ENCODE measurements around the gene IGF2BP1.
"Not testable (repeated sequence)": the region's sequence is repeated elsewhere in the genome, so short reads cannot be mapped to it uniquely, and the experiment has no call there.

Gene IGF2BP1

DNA sequence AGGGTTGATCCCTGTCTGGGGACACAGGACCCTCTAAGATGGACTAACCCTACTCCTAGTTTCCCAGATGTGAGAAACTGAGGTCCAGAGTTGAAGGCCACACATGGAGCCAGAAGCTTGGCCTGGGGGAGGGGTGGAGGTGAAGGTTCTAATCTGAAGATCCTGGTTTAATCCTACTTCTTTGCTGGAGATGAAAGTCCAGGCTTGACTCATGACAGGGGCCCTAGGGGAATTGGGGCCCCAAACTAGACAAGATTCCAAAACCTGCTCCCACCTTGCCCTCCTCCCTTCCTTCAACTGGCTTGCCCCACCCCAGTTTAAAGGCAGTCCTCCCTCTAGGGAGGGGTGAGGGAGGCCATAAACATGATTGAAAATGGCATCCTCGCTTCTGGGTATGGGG lies 21.6 kb downstream of the IGF2BP1 start:
- no peak for DNase-seq (ENCODE audit: low read depth in 2 of 2)

DNA sequence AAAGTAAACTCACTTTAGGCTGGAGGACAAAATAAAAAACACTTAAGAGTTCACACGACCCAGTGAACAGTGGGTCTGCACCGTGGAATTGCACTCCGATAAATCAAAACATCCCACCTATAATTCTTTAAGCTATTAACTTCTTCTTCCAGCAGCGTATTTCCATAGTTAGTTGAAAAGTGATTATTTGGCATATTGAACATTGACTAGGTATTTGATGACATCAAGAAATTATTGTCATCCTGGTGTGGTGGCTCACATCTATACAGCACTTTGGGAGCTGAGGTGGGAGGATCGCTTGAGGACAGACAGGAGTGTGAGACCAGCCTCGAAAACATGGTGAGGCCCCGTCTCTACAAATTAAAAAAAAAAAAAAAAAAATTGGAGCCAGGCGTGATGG lies 23.4 kb downstream of the IGF2BP1 start:
- DNase-seq (ENCODE audit: low read depth in 2 of 2) = no peak

DNA sequence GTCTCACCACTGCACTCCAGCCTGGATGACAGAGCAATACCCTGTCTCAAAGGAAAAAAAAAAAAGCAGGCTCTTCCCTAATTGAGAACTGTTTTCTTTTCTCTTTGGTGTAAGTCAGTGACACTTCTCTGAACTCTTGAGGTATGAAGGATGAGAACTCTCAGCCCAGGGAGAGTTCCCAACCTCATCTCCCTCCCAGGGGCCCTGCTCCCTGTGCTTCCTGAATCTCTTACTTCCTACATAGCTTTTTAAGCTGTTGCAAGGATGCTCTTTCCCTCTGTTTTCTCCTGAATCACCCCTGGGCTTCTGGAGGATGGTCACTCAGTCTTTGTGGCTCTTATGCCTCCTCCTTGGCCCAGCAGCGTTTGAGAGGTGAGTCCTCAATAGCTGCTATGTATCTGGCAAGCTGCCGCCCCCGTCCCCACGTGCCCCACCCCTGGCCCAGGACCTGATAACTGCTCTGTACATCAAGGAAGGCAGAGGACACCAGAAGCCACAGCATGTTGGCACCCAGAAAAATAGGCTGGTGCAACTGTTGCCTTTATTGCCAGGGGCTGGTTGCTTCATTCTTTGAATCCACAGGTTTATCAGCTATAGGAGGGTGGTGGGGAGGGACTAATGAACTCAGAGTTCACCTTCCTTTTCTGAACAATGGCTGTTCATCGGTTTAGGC lies 24.0 kb downstream of the IGF2BP1 start:
- DNase-seq (ENCODE audit: low read depth in 2 of 2) = no peak

DNA sequence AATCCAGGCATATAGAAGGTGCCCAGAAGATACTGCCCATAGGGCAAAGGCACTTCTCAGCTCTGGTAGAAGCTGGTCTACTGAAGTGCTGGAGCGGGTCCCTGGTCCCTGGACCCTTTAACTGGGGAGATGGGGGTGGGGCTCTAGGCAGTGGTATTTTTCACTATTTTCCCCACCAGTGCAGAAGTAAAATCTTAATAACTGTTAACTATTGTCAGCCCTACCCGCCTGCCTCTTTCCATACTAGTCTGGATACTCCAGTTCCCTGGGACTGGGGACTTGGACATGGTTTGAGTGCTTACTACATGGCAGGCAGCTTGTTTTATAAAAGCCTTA lies 24.6 kb downstream of the IGF2BP1 start:
- DNase-seq (ENCODE audit: low read depth in 2 of 2) = no peak

DNA sequence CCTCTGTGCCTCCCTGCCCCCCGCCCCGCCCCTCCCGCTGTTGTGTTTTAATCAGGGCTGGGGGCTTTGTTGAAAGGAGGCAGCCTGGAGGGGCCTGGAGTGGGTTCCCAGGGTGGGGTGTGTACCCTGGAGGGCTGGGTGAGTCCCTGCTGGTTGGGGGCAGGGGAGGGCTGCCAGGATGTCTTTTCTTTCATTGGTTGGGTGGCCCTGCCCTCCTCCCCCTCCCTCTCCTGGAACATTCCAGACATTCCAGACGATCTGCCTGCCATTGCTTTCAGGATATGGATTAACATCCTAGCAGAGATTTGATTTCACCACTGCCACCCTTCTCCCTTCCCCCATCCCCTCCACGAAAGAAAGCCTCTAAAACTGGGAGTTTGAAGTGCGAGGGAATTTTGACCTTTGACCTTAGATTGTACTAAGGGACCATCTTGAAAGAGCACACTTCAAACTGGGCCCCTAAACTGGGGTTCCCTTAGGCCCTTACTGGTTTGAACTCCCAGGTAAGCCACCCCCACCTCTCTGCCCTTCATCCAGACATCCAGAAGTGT lies 25.3 kb downstream of the IGF2BP1 start:
- DNase-seq (ENCODE audit: low read depth in 2 of 2) = no peak

DNA sequence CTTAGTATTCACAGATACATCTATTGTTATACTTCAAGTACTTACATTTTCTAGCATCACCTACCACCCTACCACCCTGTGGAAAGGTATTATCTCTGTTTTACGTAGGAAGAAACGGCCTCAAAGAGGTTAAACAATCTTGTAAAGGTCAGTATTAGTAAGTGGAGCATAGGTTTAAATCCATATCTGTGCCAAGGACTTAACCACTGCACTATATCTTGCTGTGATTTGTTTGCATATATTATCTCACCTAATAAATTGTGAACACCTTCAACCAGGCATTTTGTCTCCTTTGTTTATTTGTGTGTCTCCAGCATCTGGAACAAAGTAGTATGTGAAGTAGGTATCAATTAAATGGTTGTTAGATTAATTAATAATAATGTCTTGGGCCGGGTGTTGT lies 27.3 kb downstream of the IGF2BP1 start:
- DNase-seq (ENCODE audit: low read depth in 2 of 2) = no peak

DNA sequence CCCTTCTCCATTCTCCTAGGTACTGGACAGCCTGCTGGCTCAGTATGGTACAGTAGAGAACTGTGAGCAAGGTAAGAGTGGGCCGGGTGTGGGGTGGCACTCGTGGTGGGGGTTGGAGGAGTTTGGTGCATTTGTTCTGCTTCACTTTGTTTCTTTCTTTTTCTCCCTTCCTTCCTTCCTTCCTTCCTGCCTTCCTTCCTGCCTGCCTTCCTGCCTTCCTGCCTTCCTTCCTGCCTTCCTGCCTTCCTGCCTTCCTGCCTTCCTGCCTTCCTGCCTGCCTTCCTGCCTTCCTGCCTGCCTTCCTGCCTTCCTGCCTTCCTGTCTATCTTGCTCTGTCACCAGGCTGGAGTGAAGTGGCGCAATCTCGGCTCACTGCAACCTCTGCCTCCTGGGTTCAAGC lies 29.3 kb downstream of the IGF2BP1 start:
- DNase-seq (ENCODE audit: low read depth in 2 of 2) = not testable (repeated sequence)

DNA sequence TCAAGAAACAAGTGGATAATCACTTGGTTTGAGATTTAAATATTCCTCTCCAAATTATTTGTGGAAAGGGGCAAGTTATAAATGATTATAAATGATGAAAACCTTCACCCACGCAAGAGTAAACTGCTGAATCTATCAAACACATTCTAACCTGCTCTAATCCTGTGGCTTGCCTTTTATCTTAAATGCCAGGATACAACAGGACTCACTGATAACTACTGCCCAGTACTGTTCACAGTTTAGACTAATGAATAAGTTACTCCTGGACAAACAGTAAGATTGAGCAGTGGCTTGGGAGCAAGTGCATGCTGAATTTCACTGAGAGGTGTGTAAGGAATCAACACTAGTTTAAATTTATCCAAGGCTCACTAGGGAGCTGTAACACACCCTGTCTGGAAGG lies 31.1 kb downstream of the IGF2BP1 start:
- no peak for DNase-seq (ENCODE audit: low read depth in 2 of 2)

DNA sequence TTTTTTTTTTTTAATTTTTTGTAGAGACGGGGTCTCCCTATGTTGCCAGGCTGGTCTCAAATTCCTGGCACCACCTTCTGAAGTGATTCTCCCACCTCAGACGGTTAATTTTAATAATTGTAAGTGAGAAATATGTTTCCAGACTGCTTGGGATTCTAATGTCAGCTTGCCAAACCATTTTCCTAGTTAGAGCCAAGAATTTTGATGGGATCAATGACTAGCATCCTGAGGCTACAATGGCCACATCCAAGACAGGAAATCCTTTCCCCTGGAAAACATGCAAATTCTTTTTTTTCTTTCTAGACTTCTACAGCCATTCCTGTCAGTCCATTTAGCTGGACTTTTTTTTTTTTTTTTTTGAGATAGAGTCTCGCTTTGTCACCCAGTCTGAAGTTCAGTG lies 32.6 kb downstream of the IGF2BP1 start:
- DNase-seq (ENCODE audit: low read depth in 2 of 2) = no peak

DNA sequence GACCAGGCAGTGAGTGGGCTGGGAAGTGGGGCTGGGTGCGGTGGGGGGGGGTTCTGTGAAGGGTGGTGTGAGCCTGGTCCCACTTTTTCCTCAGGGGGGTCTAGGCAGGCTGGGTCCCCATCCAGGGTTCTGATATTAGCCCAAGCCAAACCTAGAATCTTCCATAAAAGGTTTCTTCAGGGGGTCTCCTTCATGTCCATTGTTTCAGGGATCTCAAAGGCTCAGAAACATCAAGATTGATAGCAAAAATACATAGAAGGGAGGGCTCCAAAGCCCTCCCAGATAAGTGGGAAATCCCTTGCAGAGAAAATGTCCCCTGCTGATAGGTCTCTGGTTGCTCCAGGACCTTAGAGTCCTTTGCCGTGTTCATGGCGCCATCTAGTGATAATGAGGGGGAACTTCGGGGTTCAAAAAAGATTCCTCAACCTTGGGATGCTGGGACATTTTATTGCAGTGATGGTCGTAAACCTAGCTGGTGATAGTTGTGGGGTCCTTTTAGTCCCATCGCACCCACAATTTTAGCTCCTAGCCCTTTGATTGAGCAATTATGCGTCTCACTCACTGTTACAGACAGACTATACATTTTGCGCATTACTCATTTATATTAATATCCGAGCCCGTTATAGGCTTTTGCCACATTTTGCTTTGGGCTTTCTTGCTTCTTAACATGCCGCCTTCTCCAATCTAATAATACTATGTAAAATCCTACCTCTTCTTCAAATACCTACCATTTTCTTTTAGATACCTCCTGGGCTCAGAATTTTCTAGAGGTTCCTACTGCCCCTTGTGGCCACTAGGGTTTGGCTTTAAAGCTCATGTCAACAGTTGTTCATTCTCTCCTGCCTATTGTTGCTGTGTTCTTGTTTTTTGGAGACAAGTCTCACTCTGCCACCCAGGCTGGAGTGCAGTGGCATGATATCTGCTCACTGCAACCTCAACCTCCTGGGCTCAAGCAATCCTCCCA lies 35.1 kb downstream of the IGF2BP1 start:
- DNase-seq (ENCODE audit: low read depth in 2 of 2) = no peak

DNA sequence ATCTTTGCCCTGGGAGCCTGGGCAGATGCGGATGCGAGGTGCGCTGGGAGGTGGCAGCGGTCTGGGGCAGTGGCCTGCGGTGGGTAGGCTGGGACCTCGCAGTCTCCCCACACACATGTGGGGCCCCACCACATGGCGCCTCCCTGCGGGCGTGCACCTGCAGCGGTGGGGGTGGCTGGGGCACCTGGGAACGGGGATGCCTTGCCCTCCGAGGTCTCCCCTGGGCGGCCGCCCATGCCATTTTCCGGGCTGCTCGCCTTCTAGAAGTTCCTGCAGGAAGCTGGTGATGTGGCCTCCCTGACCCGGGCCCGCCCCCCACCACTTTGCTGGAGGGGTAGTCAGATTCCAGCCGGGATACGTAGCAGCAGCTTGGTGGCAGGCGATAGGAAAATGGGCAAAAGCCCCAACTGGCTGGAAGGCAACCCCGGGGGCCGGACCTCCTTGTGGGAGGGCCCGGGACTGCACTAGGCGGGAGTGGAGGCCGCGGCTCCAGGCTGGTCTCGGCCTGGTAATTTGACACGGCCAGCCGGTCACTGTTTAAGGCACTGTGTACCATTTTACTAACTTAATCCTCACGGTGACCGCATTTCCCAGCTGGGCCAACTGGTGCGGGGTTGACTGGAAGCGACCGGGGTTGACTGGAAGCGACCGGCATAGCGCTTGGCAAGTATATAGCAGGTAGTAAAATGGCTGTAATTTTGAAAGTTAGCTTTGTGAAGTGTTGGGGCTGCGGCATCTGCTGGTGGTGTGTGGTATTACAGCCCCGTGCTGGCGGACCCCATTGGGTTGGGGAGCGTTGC lies 38.5 kb downstream of the IGF2BP1 start:
- no peak for DNase-seq (ENCODE audit: low read depth in 2 of 2)

DNA sequence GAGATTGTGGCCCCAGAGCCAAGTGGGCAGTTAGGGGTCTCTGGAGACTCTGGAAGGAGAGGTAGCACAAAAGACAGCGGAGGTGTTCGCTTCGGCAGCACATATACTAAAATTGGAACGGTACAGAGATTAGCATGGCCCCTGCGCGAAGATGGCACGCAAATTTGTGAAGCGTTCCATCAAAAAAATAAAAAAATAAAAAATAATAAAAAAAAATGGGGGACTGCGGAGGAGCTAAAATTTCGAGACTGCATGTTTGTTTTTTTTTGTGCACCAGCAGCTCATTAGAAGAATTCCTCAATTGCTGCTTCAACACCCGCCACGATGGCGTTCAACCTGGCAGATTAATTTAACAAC lies 39.1 kb downstream of the IGF2BP1 start:
- DNase-seq (ENCODE audit: low read depth in 2 of 2) = no peak

DNA sequence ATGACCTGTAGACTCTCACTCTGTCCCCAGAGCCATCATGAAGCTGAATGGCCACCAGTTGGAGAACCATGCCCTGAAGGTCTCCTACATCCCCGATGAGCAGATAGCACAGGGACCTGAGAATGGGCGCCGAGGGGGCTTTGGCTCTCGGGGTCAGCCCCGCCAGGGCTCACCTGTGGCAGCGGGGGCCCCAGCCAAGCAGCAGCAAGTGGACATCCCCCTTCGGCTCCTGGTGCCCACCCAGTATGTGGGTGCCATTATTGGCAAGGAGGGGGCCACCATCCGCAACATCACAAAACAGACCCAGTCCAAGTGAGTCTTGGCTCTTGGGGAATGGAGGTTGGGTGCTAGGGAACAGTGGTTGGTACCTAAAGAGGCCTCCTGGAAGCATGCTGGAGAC lies 41.0 kb downstream of the IGF2BP1 start:
- no peak for DNase-seq (ENCODE audit: low read depth in 2 of 2)

DNA sequence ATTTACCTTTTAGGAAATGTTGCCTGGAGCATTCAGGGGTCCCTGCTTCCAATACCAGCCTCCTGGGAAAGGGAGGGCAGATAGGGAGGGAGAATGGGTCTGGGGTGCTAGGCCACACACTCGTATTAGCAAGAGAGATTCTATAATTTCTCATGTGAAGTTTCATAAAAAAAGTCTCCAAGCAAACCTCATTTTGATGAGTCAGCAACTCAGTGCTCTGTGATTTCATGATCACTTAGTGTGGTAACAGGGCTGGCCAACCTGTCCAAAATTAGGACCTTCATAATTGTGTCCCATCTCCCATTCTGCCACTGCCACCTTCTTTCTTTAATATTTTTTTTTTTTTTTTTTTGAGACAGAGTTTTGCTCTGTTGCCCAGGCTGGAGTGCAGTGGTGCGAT lies 41.4 kb downstream of the IGF2BP1 start:
- DNase-seq (ENCODE audit: low read depth in 2 of 2) = no peak

DNA sequence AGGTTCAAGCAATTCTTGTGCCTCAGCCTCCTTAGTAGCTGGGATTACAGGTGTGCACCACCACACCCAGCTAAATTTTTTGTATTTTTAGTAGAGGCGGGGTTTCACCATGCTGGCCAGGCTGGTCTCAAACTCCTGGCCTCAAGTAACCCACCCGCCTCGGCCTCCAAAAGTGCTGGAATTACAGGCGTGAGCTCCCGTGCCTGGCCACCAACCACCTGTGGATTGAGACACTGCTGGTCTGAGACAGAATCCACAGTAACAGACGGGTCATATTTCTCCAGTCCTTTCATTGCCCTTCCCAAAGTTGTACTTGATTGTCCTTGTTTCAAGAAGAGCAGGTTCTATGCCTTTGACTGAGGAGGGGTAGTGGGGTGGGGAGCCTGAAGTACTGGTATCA lies 42.3 kb downstream of the IGF2BP1 start:
- DNase-seq (ENCODE audit: low read depth in 2 of 2) = not testable (repeated sequence)

DNA sequence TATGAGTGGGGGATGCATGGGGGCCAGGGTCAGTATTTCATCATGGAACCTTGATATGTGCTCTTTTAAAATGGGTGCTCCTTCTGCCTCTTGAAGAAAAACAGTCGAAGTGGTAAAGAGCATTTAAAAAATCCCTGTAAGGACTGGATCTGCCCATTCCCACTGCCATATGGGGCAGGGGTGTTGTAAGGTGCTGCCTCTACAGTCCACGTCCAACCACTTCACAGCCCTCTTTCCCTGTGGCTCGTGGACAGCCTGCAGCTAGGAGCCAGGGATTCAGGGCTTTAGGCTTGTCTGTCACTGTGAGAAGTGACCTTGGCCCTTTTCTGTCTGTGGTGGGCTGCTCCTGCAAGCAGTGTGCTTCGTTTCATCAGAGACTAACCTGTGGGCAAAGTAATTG lies 44.3 kb downstream of the IGF2BP1 start:
- DNase-seq (ENCODE audit: low read depth in 2 of 2) = no peak

DNA sequence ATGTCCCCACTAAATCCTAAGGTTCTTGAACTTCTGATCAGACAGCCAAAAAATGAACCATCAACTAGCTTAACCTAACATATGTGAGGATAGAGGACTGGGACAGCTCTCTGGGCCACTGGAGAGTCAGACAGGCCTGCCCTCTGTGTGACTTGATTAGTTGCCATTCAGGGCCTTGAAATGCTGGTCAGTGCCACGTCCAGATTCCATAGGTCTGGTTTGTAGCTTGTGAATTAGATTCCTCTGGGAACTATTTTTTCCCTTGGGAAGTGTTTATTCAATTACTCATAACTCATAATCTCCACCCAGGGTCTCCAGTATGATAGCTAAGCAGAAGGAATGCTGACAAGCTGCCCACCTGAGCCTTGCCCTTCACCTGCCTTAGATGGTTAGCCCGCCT lies 48.2 kb downstream of the IGF2BP1 start:
- no peak for DNase-seq (ENCODE audit: low read depth in 2 of 2)

DNA sequence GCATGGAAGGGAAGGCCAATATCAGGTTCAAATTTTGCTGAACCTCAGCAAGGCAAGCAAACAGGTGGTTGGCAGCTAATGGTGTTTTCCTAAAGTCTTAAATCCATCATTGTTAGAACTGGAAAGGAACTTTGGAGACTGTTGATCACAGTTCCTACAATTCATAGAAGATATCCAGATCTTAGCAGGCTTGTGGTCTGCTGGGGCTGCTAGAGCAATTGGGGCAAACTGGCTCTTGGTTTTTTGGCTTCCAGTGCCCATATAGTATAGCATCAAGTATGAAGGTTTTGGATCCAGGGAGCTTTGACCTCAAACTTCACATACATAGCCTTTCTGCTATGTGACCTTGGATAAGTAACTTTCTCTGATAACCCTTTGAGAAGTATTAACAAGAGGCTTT lies 49.7 kb downstream of the IGF2BP1 start:
- DNase-seq (ENCODE audit: low read depth in 2 of 2) = no peak

DNA sequence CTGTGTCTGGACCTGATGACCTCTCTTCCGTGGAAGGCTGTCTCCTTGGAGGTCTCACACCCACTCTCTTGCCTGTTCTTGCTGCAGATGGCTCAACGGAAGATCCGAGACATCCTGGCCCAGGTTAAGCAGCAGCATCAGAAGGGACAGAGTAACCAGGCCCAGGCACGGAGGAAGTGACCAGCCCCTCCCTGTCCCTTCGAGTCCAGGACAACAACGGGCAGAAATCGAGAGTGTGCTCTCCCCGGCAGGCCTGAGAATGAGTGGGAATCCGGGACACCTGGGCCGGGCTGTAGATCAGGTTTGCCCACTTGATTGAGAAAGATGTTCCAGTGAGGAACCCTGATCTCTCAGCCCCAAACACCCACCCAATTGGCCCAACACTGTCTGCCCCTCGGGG lies 52.1 kb downstream of the IGF2BP1 start:
- DNase-seq (ENCODE audit: low read depth in 2 of 2) = no peak

DNA sequence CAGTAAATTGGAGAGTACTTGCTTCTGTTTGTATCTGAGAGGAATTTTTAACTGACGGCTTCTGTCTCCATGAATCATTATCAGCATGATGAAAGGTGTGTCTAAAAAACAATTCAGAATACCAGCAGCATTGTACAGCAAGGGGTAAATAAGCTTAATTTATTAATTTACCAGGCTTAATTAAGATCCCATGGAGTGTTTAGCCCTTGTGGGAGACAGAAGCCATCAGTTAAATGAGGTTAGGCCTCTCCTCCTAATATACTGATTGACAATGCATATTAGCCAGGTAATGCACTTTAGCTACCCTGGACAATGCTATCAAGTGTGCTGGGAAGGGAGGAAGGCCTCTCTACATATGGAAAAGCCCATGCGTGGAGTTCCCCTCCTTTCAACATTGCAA lies 53.4 kb downstream of the IGF2BP1 start:
- no peak for DNase-seq (ENCODE audit: low read depth in 2 of 2)

DNA sequence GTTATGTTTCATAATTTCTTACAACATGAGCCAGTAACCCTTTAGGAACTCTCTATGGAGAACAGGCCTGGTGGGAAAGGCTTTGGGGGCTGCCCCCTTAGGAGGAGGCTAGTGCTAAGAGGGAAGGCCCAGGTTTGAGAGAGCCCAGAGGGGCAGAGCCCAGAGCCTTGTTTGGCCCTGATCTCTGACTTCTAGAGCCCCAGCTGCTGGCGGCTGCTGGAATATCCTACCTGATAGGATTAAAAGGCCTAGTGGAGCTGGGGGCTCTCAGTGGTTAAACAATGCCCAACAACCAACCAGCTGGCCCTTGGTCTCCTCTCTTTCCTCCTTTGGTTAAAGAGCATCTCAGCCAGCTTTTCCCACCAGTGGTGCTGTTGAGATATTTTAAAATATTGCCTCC lies 54.1 kb downstream of the IGF2BP1 start:
- no peak for DNase-seq (ENCODE audit: low read depth in 2 of 2)

DNA sequence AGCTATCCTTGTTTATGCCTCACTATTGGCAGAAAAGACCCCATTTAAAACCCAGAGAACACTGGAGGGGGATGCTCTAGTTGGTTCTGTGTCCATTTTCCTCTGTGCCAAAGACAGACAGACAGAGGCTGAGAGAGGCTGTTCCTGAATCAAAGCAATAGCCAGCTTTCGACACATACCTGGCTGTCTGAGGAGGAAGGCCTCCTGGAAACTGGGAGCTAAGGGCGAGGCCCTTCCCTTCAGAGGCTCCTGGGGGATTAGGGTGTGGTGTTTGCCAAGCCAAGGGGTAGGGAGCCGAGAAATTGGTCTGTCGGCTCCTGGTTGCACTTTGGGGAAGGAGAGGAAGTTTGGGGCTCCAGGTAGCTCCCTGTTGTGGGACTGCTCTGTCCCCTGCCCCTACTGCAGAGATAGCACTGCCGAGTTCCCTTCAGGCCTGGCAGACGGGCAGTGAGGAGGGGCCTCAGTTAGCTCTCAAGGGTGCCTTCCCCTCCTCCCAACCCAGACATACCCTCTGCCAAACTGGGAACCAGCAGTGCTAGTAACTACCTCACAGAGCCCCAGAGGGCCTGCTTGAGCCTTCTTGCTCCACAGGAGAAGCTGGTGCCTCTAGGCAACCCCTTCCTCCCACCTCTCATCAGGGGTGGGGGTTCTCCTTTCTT lies 56.1 kb downstream of the IGF2BP1 start:
- DNase-seq (ENCODE audit: low read depth in 2 of 2) = no peak

All from stimulated activated CD8-positive, alpha-beta memory T cell treated with anti-CD3 and anti-CD28 coated beads, Interleukin-2, amount 100 ng/mL, for 1 hour (primary cell).